Fibroblast of skin of back (primary cell): ENCODE data around the gene EXOC2.
"Not testable (repeated sequence)": the region's sequence is repeated elsewhere in the genome, so short reads cannot be mapped to it uniquely, and the experiment has no call there.

Source experiments
- DNase-seq: peaks from one replicate; pipeline ENCODE4 v3.0.0-alpha.2; 2013

The EXOC2 gene

DNA sequence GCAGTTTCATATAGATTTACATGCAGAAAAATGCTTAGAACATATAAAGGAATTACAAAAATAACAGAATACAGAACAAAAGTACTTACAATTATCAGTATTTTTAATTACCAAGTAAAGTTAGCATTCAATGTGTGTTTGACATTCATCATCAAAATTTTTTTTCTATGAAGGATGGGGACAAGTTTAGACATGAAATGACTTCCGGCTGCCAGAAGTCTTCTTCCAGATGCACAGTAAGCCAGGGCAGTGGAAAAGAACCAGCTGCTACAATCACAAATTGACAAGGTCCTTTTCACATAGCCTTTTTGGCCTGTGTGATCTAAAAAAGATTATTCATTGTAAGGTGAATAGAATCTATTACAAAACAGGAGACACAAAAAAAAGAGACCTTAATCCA is 109.8 kb downstream of the EXOC2 start:
- no peak for DNase-seq

DNA sequence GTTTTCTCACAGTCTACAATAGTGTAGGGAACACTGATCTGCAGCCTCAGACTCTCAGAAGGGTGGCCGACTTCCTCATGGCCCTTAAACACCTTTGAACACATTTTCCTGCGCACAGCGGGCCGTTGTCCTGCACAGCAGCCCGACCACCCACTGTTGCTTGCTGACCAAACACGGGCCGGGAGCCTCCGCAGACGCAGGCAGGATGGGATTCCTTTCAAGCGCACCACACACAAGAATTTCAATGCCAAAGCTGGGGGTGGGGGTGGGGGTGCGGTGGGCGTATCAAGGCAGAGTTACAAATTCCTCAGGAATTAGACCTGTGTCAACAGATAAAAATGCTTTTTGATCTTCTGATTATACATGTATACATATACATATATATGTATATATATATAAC is 110.6 kb downstream of the EXOC2 start:
- peak; percentile 28 for DNase-seq

DNA sequence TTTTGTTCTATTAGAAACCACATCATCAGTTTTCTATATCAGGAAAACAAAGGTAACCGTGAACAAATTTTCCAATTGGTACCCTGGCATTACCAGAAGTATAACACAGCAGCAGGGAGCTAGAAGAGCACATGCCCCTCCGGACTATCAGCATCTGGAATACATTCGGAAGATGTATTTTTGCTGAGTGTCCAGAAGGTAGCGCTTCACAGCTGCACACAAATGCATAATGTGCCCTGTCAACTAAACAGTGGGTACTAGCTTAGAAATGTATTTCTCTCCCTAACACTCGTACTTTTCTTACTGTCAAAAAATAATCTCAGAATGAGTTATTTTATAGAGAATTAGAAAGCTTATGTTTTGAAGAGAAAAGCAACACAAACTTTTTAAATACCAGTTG is 113.6 kb downstream of the EXOC2 start:
- DNase-seq: peak; percentile 47

DNA sequence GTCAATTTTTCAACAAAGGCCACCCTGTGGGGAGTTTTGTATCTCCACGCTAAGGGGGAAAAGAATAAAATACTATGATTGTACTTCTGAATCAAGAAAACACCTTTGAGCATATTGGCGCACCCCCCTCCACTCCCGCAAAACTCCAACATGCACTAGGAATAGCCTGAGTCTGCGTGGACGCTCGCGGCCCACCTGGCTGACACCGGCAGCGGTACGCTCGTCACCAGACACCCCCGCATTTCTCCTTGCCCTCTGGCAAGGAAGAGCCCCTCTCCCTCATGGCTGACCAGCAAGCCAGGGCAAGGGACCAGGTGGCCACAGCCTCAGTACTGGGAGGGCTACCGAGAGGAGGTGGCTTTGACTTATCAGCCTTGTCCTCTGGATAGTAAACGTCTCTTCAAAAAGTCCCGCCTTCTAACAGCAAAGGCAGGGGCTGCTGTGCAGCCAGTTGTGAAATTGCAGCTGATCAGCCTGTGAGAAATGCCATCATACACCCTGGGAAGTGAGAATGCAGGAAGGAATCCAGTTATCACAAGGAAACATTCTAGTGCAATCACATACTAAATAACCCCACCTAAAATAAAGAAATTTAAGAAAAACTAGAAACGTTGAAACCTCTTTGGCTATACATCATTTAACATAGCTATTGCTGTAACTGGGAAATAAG is 120.2 kb downstream of the EXOC2 start:
- no peak for DNase-seq

DNA sequence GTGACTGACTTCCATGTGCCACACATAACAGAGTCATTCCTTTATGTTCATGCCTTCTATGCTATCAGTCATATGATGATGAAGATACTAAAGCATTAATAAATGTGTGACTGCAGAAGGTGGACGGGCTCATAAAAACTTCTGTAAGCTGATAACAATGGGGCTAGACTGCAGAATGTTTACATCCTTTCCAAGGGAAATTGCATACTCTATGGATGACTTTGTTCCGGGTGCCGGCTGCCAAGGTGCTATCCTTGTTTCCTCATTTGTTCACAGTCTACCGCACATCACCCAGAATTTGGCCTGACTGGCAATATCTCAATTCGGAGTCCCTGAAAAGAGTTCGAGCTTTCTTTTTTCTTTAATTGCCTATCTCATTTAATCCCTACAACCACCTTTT is 121.0 kb downstream of the EXOC2 start:
- DNase-seq: no peak

DNA sequence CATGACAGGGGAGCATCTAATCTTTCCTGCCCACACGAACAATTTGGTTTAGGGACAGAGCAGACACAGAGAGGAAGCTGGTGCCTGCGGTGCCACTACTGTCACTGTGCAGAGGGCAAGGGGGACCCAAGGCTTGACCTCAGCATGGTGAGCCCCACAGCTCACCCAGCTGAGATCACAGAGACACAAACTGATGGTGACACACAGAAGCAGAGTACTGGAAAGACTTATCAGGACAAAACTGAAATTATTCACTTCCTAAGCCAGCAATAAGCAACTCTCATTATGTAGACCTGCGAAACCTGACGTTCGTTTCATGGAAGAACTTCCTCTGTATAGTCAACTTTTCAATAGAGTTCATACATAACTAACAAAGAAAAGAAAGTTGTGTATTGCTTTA is 122.1 kb downstream of the EXOC2 start:
- DNase-seq: no peak

DNA sequence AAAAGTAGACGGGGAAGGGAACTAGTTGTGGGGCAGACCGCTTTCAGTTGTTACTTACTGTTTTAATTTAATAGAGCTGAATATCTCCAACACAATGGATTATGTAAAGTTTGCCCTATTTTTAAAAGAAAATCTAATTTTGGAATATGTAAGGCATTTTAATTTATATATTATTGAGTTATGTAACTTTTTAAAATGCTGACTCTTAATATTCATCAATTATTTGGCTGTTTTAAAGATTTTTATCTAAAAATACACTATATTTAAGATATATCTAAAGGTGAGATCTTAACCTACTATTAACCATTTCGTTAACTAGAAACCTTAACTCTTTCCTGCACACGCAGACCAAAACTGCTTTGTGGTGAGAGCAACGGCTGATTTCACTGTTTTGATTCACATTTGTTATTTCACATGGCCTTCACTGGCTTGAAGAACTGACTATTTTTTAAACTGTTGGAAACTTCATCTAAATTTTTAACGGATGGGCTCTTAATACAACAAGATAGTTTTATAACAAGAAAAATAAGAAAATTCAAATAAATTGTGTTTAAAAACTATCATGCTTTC is 123.9 kb downstream of the EXOC2 start:
- DNase-seq: no peak

DNA sequence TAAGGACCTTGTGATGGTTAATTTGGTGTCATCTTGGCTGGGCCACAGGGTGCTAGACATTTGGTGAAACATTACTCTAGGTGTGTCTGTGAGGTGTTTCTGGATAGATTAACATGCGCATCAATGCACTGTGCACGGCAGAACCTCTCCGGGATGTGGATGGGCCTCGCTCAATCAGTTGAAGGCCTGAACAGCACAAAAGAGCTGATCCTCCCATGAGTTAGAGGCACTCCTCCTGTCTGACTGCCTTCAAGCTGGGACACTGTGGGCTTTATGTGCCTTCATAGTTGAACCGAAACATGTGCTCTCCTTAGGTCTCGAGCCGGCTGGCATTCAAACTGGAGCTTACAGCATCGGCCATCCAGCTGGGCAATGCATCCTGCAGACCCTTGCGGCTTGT is 124.9 kb downstream of the EXOC2 start:
- no peak for DNase-seq

DNA sequence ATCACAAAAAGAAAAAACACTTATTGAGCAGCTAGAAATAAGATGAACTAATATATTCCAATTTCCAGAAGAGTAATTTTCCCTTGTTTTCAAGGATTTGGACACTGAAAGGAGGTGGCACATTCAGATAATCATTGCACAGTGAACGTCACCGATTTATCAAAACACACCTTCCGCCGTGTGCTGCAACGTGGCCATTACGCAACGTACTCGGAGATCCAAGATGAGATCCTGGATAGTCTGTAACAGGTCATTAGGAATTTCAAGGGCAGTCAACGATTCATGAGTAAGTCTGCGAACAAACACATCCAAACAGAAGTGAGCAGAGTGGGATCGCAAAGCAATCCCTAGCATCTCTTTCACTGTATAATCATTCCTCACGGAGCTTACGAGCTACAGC is 129.1 kb downstream of the EXOC2 start:
- DNase-seq: no peak

DNA sequence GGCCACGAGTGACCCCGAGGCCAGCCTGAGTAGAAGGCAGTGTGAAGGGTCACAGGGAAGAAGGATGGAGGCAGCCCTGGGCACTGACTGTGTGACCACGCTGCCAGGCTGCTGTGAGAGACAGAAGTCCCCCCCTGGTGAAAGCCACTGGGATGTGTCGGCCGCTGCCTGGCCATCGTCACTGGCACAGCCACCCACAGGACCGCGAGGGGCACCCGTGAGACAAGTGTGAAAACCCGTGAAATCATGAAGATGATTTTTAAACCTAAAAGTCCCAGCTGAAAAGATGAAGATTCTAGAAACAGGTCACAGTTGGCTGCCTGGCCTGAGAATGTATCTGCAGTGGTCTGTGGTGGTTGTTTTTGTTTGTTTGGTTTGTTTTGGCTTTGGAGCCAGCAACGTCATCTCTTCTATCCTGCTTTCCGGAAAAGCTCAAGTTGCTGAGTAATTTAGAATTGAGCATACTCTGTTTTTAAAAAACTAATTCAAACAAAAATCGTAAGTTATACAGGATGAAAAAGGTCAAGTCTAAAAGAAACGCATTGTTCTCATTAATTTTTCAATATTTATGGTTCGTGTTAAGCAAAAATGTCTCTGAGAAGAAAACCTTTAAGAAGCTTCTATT is 130.8 kb downstream of the EXOC2 start:
- no peak for DNase-seq

DNA sequence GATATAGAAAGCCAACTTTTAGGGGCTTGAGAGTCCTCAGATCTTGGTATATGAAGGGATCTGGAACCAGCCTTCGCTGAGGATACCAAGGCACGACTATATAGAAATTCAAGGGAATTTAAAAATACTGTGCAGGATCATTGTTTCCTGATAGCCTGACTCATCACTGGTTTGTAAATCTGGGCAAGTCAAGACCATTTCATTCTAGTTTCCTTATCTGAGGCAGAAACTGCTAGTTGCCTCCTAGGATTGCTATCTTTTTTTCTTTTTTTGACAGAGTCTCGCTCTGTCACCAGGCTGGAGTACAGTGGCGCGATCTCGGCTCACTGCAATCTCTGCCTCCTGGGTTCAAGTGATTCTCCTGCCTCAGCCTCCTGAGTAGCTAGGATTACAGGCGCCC is 131.6 kb downstream of the EXOC2 start:
- DNase-seq: not testable (repeated sequence)

DNA sequence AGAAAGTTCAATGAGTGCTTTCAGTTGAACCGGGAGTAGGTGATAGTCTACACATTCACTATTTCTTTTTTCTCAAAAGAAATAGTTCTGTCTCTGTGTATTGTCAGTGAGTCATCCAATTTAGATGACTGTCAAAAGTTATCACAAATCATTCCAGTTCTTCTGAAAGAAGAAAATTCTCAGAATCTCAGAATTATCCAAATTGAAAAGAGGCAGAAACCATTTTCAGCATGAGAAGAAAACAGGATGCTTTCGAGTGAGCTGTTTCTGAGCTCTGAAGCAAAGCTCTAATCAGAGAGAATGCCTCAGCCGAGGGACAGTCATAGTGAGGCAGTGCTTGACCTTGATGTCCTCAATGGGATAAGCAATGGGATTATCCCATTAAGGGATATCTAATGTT is 134.0 kb downstream of the EXOC2 start:
- no peak for DNase-seq

DNA sequence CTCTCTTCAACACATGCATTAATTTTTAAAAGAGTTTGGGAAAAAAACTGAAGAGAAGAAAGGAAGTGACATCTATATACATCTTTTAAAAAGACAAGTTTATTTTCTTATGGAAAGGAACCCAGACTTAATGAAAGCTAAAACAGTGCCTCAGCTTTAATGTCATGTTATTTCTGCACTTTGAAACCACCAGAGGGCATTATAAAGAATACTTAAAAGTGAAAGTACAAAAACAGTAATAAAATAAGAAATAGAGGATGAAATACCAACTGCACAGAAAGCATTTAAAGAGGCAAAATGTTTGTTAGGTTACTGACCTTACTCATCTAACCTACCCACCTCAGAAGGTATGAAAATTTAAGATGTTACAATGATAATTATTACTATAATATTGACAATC is 134.8 kb downstream of the EXOC2 start:
- no peak for DNase-seq

DNA sequence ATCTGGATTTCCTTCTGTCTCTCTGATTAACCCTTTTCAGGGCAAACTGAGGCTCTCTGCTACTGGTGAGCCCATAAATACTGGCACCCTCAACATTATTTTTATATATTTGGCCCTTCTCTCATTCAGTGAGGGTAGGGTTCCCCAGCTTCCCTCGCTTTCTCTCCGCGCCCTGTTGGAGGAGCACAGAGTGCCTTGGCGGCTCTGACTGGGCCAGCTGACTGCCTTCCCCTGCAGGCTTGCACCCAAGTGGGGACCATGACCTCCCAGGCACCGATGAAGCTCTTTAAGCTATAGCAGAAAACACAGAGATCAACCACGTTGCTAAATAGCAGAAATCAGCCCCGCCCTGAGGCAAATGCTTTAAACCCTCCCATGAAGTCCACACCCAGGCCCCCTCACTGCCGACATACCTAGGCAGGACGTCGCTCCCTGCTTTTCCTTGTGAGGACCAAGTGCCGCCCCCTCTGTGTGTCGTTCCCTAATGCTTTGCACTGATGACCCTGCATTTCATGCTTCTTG is 141.0 kb downstream of the EXOC2 start:
- DNase-seq: no peak

DNA sequence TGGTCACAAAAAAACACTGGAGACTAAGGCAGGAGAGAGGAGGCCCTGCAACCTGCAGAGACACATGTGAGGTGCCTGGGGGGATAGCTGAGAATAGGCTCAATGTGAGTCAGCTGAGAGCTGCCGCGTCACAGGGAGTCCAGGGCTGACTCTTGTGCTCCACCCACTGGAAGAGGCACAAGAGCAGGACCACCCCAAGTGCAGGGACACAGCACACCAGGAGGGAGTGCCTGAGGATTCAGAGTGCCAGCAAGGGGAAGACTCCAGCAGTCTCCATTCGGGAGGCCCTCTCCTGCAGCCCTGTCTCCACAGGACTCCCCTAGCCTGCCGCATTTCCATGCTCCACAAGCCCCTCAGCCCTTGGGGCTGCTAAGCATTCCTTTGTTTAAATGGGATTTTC is 141.5 kb downstream of the EXOC2 start:
- peak; percentile 55 for DNase-seq

DNA sequence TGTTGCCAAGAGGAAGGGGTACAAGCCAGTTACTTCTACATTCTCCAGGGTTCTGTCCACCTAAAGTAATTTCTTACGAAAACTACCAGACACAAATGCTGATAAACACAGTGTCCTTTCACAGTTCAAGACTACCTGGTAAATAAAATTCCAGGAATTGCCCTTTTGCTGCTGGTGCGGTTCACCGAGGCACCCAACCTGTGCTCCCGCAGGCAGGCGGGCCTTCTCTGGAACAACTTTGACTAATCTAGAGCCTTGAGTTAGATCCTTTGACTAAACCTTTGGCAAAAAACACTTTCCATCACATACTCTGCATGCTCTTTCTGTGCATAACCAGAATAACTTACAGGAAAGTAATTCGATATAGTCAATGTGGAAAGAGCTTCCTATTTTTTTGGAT is 143.0 kb downstream of the EXOC2 start:
- no peak for DNase-seq

DNA sequence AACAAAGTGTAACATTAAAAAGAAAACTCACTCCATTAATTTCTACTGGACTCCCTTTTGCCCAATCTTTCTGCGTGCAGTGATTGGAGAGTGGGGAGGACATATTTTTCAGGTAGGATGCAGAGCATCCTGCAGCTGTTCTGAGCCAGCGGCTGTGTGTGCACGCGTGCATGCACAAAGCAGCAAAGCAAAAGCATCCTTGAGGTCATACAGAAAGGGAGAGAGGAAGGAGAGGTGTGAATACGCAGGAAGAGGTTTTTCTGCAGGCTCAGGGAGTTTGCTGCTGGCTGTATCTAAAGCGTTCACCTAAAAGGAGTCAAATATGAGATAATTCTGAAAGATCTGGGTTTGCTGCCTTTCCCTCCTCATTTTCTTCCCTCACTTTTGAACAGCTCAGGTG is 144.4 kb downstream of the EXOC2 start:
- no peak for DNase-seq

DNA sequence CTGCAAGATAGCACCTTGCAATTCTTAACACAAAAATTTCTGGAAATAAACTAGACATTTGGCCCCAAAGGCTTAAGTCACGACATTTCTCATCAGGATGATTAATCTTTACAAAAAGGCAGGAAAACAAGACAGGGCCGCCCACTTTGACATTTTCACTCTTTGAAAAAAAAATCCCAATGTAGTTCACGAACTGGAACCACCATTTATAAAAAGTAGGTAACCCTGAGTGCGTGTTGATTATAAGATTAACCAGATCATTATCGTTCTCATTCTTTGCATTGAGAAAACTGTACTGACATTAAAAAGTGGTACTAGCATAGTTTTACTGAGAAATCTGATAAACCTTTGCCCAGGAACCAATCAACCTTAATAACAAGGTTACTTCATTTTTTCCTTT is 144.8 kb downstream of the EXOC2 start:
- no peak for DNase-seq

DNA sequence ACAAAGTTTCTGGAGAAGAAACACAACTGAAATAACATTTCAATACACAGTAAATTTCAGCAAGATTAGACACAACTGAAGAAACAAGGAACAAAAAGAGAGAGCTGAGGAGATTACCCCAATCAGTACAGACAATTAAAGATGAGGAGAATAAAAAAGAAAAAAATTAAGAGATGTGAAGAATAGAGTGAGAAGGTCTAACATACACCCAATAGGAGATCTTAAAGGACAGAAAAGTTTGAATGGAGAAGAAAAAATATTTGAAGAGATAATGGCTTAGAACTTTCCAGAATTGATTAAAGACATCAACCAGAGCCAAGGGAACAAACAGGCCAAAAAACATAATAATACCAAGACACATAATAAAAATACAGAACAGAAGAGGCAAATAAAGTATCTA is 152.4 kb downstream of the EXOC2 start:
- no peak for DNase-seq

DNA sequence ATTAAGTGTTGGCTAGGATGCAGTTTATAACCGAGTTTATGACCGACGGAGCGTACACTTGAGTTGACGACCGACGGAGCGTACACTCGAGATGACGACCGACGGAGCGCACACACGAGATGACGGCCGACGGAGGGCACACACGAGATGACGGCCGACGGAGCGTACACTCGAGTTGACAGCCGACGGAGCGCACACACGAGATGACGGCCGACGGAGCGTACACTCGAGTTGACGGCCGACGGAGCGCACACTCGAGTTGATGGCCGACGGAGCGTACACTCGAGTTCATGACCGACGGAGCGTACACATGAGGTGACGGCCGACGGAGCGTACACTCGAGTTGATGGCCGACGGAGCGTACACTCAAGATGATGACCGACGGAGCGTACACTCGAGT is 155.8 kb downstream of the EXOC2 start:
- no peak for DNase-seq

DNA sequence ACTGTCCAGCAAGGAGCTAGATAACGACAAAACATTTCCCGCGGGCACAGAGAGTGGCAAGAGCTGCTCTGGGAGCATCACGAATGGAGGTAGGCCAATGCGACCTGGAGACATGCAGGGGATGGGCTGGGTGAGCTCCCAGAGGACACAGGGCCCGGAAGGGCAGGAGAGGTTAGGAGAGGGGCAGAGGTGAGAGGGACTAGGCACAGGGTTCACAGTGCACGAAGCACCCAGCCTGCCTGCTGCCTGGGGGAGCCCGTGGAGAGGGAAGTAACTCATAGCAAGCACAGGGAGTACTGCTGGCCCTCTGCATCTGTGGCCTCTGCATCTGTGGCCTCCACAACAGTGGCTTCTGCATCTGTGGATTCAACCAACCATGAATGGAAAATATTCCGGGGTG is 162.5 kb downstream of the EXOC2 start:
- no peak for DNase-seq

DNA sequence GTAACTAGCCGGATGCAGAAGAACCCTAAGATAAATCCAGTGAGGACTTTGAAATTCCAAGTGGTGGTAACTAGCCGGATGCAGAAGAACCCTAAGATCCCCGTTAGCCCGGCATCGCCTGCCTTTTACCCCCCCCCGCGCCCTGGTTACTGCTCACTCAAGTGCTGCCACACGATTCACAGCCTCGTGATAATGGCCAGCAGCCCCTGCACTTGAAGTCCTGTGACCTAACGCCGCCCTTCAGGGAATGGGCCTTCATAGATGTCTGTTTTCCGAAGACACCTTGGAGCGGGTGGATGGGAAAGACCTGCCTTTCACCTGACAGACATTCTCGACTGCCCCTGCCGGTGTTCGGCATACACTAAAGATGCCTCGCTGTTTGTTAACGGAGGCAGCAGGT is 163.9 kb downstream of the EXOC2 start:
- DNase-seq: no peak

DNA sequence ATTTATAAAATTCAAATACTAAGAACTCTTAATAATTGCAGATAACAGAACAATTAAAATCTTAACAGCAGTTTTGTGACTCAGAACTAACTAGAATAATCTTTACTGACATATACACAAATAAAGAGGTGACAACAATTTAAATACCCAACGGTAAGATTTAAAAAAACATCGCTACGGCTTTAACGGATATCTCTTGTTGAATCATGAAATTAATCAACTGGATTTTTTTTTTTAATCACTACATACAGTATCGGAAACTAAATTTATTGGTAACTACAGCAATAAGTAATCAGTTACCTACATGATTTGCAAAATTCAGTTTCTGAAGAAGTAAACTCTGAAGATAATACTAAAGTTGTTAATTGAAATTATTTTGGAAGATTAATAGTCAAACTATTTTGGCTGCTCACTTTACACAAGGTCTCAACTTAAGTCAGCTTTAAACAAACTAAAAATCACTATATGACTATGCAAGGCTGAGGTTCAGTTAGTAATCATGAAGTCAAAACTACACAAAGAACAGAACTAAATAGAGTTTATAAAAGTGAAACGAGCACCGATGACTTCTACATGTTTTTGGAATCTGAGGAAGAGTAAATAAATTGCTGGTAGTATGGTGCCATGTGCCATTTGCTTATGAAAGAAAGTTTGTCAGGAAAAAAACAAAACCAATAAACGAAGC is 164.8 kb downstream of the EXOC2 start:
- no peak for DNase-seq

DNA sequence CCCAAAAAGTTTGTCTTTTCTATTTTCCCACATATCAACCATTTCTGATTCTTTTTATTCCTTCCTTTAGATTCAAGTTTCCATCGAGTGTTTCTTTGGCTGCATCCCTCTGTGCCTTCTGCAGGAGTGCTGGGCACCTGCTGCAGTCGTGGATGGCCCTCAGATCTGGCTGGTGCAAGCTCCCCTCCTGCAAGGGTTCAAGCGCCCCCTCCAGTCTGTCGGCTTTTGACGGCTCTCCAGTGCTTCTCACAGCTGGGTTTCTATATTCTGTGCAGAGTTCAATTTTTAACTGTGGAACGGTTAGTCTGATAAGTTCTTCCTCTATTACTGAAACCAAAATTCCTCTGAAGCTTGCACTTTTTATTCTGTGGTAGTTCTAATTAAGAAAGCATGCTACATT is 168.1 kb downstream of the EXOC2 start:
- DNase-seq: no peak
